Stimulated activated naive CD8-positive, alpha-beta T cell treated with anti-CD3 and anti-CD28 coated beads, Interleukin-15, amount 100 ng/mL, for 72 hours (primary cell): ENCODE data around the gene RESP18.

Experiments used
- ATAC-seq: fragments of 150-1000 bp; cut with Tn5 transposase; 2 replicates; pipeline ENCODE4 v1.10.0; 2021; ENCODE audit warnings: mild to moderate bottlenecking, moderate library complexity
- DNase-seq, 2 donors: peaks; one replicate each; pipeline ENCODE4 v3.0.0; 2021 to 2022
- H3K27ac Mint-ChIP-seq, 2 donors: one replicate each; pipeline ENCODE4 v1.8.0; 2022; ENCODE audit warnings: mild to moderate bottlenecking in 2 of 2, mixed read lengths in 2 of 2, moderate library complexity in 2 of 2
- H3K27me3 Mint-ChIP-seq: one replicate; pipeline ENCODE4 v1.8.0; 2022; ENCODE audit warnings: mixed read lengths
- H3K4me1 Mint-ChIP-seq: one replicate; pipeline ENCODE4 v1.8.0; 2022; ENCODE audit warnings: mild to moderate bottlenecking, mixed read lengths
- H3K4me3 Mint-ChIP-seq, 2 donors: one replicate each; pipeline ENCODE4 v1.8.0; 2022; ENCODE audit warnings: mild to moderate bottlenecking in 2 of 2, mixed read lengths in 2 of 2, moderate library complexity in 1 of 2
- H3K9me3 Mint-ChIP-seq, 2 donors: one replicate each; pipeline ENCODE4 v1.8.0; 2022; ENCODE audit warnings: mixed read lengths in 2 of 2

RESP18 gene

DNA sequence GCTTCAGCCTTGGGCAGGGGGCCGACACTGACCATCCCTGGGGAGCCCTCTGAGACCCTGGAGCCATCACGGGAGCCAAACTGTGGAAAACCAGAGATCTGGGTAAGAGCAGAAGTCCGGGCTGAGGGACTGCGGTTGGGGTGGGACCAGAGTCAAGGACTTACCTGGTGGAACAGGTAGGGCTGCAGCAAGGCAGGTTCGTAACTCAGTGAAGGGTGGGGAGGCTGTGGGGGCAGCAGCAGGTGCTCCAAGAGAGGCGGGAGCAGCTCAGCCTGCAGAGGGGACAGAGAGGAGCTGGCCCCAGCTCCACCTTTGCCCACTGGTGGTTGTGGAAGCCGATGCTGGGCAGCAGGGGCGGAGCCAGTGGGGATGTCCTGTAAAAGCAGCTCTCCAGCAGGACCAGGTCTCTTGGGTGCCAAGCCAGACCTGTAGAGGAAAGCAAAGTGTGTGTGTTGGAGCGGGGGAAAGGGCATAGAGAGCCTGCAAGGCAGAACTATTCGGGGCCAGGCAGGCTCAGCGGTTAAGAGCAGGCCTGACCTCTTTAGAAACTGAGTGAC, 30.1 kb downstream of the RESP18 start:
- no peaks in the 10 kb centered on the region for H3K9me3 Mint-ChIP-seq
- peaks cover 21% of the 10 kb centered on the region for H3K4me1 Mint-ChIP-seq
- no peak overlapping the region for H3K4me3 Mint-ChIP-seq
- DNase-seq (no peak), ATAC-seq (no peak)
- no peak overlapping the region for H3K27ac Mint-ChIP-seq
- H3K27me3 Mint-ChIP-seq, result peaks cover 62% of the 10 kb centered on the region

DNA sequence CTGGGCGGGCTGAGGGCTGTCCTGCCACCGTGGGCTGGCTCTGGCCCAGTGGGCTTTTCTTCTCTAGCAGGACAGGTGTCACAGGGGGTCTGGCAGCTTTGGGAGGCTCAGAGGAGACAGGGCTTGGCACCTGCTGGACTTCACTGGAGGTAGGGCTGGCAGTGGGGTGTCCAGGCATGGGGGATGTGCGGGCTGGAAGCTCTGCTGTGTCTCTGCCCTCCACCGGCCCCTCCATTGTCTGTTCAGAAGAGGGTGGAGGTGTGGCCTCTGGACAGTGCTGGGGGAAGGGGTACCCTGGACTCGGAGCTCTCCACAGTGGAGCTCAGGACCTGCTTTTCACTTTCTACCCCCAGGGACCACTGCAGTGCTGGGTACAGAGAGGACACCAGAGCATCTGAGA, 32.5 kb downstream of the RESP18 start:
- no peak for DNase-seq
- no peak overlapping the region for H3K4me3 Mint-ChIP-seq
- H3K27ac Mint-ChIP-seq, result no peak overlapping the region
- no peak for ATAC-seq
- H3K9me3 Mint-ChIP-seq, result no peaks in the 10 kb centered on the region
- peaks cover 39% of the 10 kb centered on the region for H3K27me3 Mint-ChIP-seq
- H3K4me1 Mint-ChIP-seq, result peaks cover 43% of the 10 kb centered on the region

DNA sequence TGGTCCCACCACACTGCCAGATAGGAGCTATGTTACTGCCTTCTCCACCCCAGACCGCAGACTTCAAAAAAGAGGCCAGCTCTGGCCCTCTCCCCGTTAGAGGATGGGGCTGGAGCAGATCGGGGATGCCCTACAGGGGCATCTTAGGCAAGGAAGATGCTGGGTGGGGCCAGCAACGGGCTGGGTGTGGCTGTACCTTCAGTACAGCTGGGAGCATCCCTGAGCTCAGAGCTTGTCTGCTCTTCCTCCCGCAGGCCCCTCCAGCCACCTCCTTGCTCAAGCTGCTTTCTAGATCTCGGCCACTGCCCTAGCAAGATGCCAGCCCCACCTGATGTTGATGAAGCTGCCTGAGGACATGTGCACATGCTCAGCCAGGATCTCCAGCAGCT, 33.2 kb downstream of the RESP18 start:
- no peak for DNase-seq
- ATAC-seq, result no peak
- Mint-ChIP-seq H3K27ac (no peak overlapping the region), H3K27me3 (peaks cover 32% of the 10 kb centered on the region), H3K9me3 (no peaks in the 10 kb centered on the region), H3K4me3 (peak overlapping the region in 1 of 2 donors; percentile 65), H3K4me1 (peaks cover 48% of the 10 kb centered on the region)

DNA sequence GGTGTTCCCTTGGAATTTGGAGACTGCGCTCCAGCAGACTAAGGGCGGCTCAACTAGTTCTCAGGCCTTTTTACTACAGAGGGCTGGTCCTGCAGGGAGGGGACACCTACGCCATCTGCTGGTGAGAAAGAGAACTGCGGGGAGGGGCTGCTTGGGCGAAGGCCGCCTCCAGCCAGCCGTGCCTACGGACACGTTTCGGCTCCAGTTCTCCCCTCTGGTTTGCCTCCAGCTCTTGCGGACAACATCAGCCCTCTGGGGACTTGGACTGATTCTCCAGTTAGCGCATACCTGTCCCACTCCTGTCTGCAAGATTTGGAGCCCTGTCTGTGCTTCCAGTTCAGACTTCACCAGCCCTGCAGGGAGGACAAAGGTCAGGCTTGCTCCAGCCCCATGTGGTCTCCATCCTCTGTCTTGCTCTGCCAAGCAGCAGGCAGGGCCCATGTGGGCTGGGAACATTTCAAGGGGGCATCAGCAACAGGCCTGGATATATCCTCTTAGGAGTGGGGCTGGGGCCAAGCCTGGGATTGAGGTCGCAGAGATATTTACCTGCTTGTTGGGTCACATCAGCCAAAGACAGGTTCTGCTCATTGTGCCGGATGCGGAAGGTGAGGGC, 33.7 kb downstream of the RESP18 start:
- Mint-ChIP-seq H3K9me3 (no peaks in the 10 kb centered on the region), H3K4me1 (peaks cover 53% of the 10 kb centered on the region), H3K27ac (peak overlapping the region in 1 of 2 donors; percentile 51), H3K4me3 (peak overlapping the region in 1 of 2 donors; percentile 65), H3K27me3 (peaks cover 30% of the 10 kb centered on the region)
- peak; percentile 64 for ATAC-seq
- DNase-seq, result peak; percentile 86 to 89

DNA sequence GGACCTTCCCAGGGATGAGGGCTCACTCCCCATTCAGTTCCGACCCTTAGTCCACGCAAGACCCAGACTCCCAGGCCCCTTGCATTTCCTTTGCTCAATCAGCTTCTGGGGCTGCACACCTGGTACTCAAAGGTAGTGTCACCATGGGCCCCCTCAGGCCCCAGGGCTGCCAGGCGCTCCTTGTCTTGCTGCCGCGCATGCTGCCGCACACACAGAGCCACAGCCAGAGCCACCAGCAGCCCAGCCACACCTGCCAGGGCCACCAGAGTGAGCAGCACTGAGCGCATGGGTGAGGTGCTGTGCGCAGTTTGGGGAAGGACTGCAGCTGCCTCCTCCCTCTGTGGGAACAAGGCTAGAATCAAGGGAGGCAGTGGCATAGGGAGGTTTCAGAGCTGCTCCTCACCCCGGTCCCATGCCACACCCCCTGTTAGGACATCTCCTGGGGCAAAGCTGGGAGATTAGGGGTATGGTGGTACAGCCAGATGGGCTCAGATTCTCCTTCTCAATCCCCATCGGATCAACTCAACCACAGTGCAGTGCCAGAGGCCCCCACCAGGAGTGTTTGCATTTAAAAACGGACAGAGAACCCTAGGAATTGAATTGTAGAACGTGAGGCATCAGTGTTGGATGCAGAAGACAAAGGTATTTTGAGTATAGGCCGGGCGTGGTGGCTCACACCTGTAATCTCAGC, 34.6 kb downstream of the RESP18 start:
- no peaks in the 10 kb centered on the region for H3K9me3 Mint-ChIP-seq
- H3K27ac Mint-ChIP-seq, result no peak overlapping the region

DNA sequence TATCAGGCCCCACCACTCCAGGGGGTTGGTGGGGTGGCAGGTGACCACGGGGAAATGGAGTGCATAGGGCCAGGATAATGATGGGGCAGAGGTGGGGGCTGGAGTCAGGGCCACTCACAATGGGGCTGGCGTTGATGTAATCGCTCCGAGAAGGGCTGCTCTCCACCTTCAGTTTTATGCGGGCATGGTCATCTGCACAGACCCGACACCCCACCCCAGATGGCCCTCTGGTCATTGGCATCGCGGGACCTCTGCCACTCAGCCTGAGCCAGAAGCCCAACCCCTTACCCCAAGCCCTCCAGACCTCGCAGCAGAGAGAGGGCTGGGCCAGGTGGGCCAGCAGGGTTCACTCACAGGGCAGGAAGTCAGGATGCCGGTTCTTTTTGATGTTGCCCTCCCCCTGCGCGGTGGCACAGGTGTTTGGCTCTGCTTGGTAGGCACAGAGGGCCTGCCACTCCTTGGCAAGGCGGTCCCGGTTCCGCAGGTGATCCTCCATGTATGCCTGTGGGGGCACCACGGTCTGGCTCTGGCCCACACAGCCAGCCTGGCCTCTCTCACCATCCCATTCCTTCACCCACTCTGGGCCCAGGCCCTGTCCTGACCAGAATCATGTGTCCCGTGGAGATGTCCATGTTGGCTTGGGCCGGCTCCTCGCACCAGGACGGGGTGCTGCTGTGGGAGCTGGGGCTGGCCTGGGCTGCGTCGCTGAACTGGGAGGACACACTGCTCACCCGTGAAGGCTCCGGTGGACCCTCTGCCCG, 35.7 kb downstream of the RESP18 start:
- H3K9me3 Mint-ChIP-seq, result no peaks in the 10 kb centered on the region
- DNase-seq, result no peak
- H3K4me1 Mint-ChIP-seq, result peaks cover 57% of the 10 kb centered on the region
- no peak for ATAC-seq
- peaks cover 21% of the 10 kb centered on the region for H3K27me3 Mint-ChIP-seq
- no peak overlapping the region for H3K27ac Mint-ChIP-seq
- no peak overlapping the region for H3K4me3 Mint-ChIP-seq

More for the DNA sequence above, 34.6 kb downstream of the RESP18 start:
- no peak overlapping the region for H3K4me3 Mint-ChIP-seq
- ATAC-seq (no peak), DNase-seq (no peak)
- H3K4me1 Mint-ChIP-seq, result peaks cover 57% of the 10 kb centered on the region
- H3K27me3 Mint-ChIP-seq, result peaks cover 30% of the 10 kb centered on the region

DNA sequence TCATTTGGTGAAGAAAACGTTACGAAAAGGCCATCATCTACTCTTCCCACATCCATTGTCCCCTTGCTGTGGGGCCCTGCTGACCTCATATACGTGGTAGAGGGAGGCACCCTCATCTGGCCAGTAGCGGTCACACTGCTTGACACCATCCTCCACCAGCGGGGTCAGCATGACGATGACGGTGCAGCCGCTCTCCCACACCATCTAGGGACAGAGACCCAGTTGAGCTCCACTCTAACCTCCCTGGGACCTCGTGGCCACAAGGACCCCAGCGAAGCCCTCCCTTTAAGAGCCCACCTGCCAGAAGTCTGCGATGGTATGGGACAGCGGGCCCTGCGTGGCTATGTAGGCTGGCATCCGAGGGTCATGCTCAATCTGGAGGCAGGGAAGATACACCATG, 36.4 kb downstream of the RESP18 start:
- no peak for DNase-seq
- ATAC-seq, result no peak
- H3K27ac Mint-ChIP-seq, result no peak overlapping the region
- H3K27me3 Mint-ChIP-seq, result peaks cover 14% of the 10 kb centered on the region
- no peaks in the 10 kb centered on the region for H3K9me3 Mint-ChIP-seq
- H3K4me1 Mint-ChIP-seq, result peaks cover 57% of the 10 kb centered on the region
- H3K4me3 Mint-ChIP-seq, result no peak overlapping the region

DNA sequence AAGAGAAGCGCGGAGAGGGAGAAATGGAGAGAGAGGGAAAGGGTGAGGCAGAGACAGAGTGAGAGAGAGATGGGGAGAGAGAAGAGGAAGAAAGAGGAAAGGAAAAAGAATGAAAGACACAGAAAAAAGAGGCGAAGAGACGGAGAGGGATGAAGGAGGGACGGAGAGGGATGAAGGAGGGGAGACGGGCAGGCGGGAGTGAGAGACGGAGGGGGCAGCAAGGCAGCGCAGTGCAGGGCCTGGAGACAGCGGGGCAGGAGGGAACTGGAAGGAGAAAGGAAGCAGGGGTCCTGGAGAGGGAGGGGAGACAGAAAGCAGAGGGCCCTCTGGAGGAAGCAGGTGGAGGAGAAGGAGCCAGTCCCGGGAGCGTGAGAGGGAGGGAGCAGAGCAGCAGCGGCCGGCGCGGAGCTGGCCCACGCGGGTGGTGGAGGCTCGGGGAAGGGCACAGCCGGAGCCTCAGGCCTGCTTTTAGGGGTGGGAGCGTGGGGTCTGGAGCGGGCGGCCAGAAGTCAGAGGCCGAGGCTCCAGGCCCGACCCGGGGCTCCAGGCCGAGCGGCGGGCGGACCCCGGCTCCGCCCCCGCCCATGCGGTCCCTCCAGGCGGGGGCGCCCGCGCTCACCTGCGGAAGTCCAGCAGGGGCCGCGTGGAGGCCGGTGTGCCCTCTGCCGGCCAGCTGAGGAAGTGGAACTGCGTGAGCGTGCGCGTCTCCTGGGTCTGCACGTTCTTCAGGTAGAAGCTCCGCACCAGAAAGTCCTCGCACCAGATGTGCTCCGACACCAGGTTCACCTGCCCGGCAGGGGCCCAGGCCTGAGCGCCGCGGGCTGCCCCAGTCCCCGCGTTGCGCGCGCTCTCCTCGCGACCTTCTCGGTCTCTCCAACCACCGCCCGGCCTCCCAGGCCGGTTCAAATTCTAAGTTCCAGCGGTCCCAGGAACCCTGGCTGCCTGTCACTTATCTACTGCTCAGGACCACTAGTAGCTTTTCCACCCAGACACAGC, 37.9 kb downstream of the RESP18 start:
- Mint-ChIP-seq H3K27ac (peak overlapping the region; percentile 50 to 85), H3K4me3 (peak overlapping the region; percentile 77), H3K4me1 (peaks cover 52% of the 10 kb centered on the region), H3K27me3 (peaks cover 2% of the 10 kb centered on the region), H3K9me3 (no peaks in the 10 kb centered on the region)
- ATAC-seq (peak; percentile 85), DNase-seq (peak; percentile 91 to 92)

DNA sequence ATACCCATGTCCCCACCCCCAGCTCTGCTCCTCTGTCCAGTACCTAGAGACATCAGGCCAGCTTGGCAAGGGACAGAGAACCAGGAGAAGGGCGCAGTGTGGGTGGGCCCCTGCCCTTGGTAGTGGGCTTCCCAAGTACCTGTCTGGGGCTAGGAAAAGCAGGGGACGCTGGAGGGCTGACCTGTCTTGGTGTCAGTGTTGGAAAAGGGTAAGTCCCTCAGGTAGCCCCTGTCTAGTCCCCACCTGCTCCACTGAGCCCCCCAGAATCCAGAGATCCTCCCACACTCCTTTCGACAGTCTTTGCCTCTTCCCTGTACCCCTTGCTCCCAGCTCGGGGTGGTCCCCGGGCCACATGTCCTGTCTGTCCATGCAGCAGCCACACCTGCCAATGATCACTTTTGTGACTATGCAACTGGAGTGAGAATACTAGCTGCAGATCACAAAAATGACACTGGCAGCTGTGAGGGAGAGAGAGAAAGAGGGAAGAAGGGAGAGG, 38.8 kb downstream of the RESP18 start:
- Mint-ChIP-seq H3K4me3 (peak overlapping the region; percentile 77), H3K9me3 (no peaks in the 10 kb centered on the region), H3K27me3 (no peaks in the 10 kb centered on the region), H3K27ac (peak overlapping the region; percentile 37 to 85), H3K4me1 (peaks cover 48% of the 10 kb centered on the region)
- DNase-seq (peak in 1 of 2 donors; percentile 9), ATAC-seq (no peak)

DNA sequence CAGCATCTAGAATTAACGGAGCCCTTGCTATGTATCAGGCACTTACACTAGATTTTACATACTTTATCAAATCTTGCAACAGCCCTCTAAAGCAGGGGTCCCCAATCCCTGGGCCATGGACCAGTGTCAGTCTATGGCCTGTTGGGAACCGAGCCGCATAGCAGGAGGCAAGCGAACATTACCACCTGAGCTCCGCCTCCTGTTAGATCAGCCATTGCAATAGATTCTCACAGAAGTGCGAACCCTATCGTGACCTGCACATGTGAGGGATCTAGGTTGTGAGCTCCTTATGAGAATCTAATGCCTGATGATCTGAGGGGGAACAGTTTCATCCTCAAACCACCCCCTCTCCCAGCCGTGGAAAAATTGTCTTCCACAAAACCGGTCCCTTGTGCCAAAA, 39.9 kb downstream of the RESP18 start:
- no peak overlapping the region for H3K4me3 Mint-ChIP-seq
- H3K27me3 Mint-ChIP-seq, result no peaks in the 10 kb centered on the region
- DNase-seq (no peak), ATAC-seq (no peak)
- no peak overlapping the region for H3K27ac Mint-ChIP-seq
- H3K9me3 Mint-ChIP-seq, result no peaks in the 10 kb centered on the region
- H3K4me1 Mint-ChIP-seq, result peaks cover 41% of the 10 kb centered on the region

DNA sequence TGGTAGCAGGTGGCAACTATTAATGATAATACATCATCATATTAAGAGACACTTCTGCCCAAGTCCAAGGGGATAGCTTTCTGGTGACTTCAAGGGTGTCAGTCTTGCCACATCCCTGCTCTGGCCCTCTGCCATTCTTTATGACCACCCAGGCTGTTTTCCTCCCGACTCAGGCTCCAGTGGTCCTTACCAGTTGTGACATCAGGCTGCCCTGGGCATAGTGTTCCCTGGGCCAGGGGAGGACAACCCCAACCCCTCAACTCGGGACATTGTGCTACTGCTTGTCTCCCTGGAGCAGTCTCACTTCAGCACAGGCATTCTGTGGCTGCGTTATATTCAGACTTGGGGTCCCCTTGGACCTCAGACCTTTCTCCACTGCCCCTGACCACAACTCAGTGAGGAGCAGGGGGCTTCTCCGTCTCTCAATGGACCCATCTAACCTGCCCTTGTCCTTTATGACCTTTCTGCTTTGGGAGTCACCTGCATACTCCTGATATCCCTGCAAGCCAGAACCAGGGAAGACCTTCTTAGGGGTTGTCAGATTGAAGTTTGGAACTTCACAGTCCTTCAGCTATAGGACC, 40.5 kb downstream of the RESP18 start:
- DNase-seq (no peak), ATAC-seq (no peak)
- no peaks in the 10 kb centered on the region for H3K27me3 Mint-ChIP-seq
- peaks cover 42% of the 10 kb centered on the region for H3K4me1 Mint-ChIP-seq
- no peak overlapping the region for H3K27ac Mint-ChIP-seq
- H3K9me3 Mint-ChIP-seq, result no peaks in the 10 kb centered on the region
- no peak overlapping the region for H3K4me3 Mint-ChIP-seq

DNA sequence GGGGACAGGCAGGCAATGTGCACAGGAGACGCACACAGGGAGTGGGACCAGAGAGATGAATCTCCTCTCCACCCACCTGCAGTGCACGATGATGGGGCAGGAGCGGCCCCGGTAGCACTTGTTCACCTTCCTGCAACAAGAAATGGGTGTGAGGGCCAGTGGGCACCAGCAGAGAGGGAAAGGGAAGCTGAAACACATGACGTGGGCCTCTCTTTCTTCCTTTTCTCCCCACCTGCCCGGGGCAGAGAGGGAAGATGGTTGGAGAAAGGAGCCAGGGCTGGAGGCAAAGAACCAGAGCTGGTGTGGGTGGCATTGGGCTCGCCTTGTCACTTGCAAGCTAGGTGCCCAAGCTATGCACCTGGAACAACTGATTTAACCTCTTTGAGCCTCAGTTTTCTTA, 41.1 kb downstream of the RESP18 start:
- no peak for DNase-seq
- Mint-ChIP-seq H3K27ac (peak overlapping the region in 1 of 2 donors; percentile 38), H3K9me3 (no peaks in the 10 kb centered on the region), H3K4me3 (no peak overlapping the region), H3K27me3 (no peaks in the 10 kb centered on the region), H3K4me1 (peaks cover 42% of the 10 kb centered on the region)
- ATAC-seq, result no peak

DNA sequence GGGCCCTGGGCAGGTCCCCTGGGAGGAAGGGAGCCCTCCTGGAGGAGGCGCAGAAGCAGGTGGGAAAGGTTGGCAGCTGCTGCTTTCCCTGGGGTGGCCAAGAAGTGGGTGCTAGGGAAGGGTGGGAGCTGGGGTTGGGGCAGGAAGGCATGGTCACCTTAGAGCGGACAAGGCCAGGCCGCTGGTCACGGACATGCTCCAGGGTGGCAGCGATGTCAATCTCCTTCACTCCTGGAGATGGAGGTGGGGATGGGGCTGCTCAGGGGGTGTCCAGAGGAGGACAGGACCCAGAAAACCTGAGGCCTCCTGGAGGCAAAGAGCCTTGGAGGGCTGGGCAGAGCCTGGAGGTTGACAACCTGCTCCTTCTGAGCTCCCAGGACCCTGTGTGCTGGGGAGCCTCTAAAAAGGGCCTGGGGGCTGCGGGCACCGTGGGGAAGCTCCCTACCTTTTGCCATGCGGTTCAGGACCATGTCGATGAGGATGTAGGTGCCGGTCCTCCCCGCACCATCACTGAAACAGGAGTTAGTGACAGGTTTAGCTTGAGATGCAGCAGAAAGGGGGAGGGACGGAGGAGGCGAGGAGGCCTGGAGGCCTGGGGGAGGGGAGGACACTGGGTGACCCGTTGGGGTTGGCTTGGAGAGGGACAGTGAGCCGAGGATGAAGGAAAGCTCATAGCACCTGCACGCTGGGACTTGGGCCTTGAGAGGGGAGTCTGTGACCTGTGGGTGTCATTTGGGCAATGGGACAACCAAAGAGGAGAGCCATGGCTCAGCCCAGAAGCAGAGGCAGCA, 42.0 kb downstream of the RESP18 start:
- Mint-ChIP-seq H3K9me3 (no peaks in the 10 kb centered on the region), H3K4me3 (no peak overlapping the region), H3K4me1 (peaks cover 40% of the 10 kb centered on the region), H3K27ac (no peak overlapping the region), H3K27me3 (no peaks in the 10 kb centered on the region)
- ATAC-seq (no peak), DNase-seq (no peak)
